HepG2 (cell line): Measurements from ENCODE around the gene CXADR. TPM values are rescaled to one million over a fixed set of nuclear protein-coding genes. Genes with fewer than 3 reads are reported as not detected.

ENCODE experiments used
- ARNT2 ChIP-seq: sonication (generic); formaldehyde crosslinking; IDR thresholded peaks from 2 replicates; pipeline ENCODE4 v1.8.0; 2022; ENCODE audit warnings: mild to moderate bottlenecking, low read depth, missing genetic modification reagents, moderate library complexity
- CHD4 ChIP-seq: fragments of 200-600 bp; sonication (generic); IDR thresholded peaks from 2 replicates; pipeline ENCODE4 v1.7.0; 2017; ENCODE audit warnings: mild to moderate bottlenecking, low read length, borderline replicate concordance
- GTF3A ChIP-seq: sonication (generic); formaldehyde crosslinking; conservative IDR thresholded peaks from 2 replicates; pipeline ENCODE4 v1.4.0; 2020; ENCODE audit warnings: mild to moderate bottlenecking, missing genetic modification reagents
- JUN ChIP-seq: sonication (generic); formaldehyde crosslinking; IDR thresholded peaks from 2 replicates; pipeline ENCODE4 v1.4.0; 2020; ENCODE audit warnings: mild to moderate bottlenecking, missing genetic modification reagents
- MBD4 ChIP-seq: IDR thresholded peaks from 2 replicates; pipeline ENCODE4 v1.6.1; 2012; ENCODE audit warnings: low read length, inconsistent platforms, borderline replicate concordance
- MEF2D ChIP-seq: sonication (generic); formaldehyde crosslinking; IDR thresholded peaks from 2 replicates; pipeline ENCODE4 v1.5.1; 2020; ENCODE audit warnings: mild to moderate bottlenecking, missing genetic modification reagents
- REXO4 ChIP-seq: sonication (generic); formaldehyde crosslinking; IDR thresholded peaks from 2 replicates; pipeline ENCODE4 v1.8.0; 2022; ENCODE audit warnings: missing genetic modification reagents, mild to moderate bottlenecking, borderline replicate concordance
- SYNCRIP ChIP-seq: fragments of 200-400 bp; formaldehyde crosslinking; IDR thresholded peaks from 2 replicates; pipeline ENCODE4 v1.6.1; 2018; ENCODE audit warnings: mild to moderate bottlenecking, low read depth, low read length; ENCODE audit not compliant: insufficient read depth
- TBL1XR1 ChIP-seq: fragments of 150-350 bp; IDR thresholded peaks from 2 replicates; pipeline ENCODE4 v1.6.1; 2014; ENCODE audit warnings: borderline replicate concordance, low read length; ENCODE audit not compliant: partially characterized antibody
- TCF7 ChIP-seq: sonication (generic); IDR thresholded peaks from 2 replicates; pipeline ENCODE4 v1.6.1; 2016; ENCODE audit warnings: antibody characterized with exemption, low read depth
- ZEB1 ChIP-seq: IDR thresholded peaks from 2 replicates; pipeline ENCODE4 v1.6.1; 2012; ENCODE audit warnings: mild to moderate bottlenecking, low read depth, inconsistent platforms; ENCODE audit not compliant: insufficient replicate concordance
- ZNF441 ChIP-seq: sonication (generic); formaldehyde crosslinking; IDR thresholded peaks from 2 replicates; pipeline ENCODE4 v1.7.0; 2021; ENCODE audit warnings: missing genetic modification reagents, borderline replicate concordance
- ZNF552 ChIP-seq: sonication (generic); formaldehyde crosslinking; IDR thresholded peaks from 2 replicates; pipeline ENCODE4 v1.9.0; 2022; ENCODE audit warnings: missing genetic modification reagents, mild to moderate bottlenecking, borderline replicate concordance
- ZNF598 ChIP-seq: sonication (generic); formaldehyde crosslinking; IDR thresholded peaks from 2 replicates; pipeline ENCODE4 v1.5.1; 2020; ENCODE audit warnings: mild to moderate bottlenecking, missing genetic modification reagents, borderline replicate concordance
- ZNF614 ChIP-seq: IDR thresholded peaks from 2 replicates; pipeline ENCODE4 v1.6.1; 2018; ENCODE audit warnings: missing biosample characterization, missing genetic modification reagents, inconsistent platforms, borderline replicate concordance
- ZNF660 ChIP-seq: sonication (generic); formaldehyde crosslinking; IDR thresholded peaks from 2 replicates; pipeline ENCODE4 v1.5.1; 2020; ENCODE audit warnings: mild to moderate bottlenecking, low read depth, missing genetic modification reagents, borderline replicate concordance
- ZNF75D ChIP-seq: sonication (generic); formaldehyde crosslinking; IDR thresholded peaks from 2 replicates; pipeline ENCODE4 v1.8.1; 2023; ENCODE audit warnings: missing genetic modification reagents, mild to moderate bottlenecking, borderline replicate concordance
- polyA plus RNA-seq, 8 experiments: library from polyadenylated mRNA; depleted of rRNA in 3 of 8; stranded (reverse) in 7 of 8; unstranded in 1 of 8; fragments of >200 nt; fragmentation: Illumina TruSeq in 4 of 8; extraction: Trizol in 4 of 8; gene quantifications; 2 replicates each; pipeline versions ENCODE4 v1.2.1 to v1.2.3, GENCODE V29; 2011 to 2016; ENCODE audit warnings: low read depth in 4 of 8, missing spikeins in 1 of 8, mixed read lengths in 1 of 8; ENCODE audit not compliant: insufficient read depth in 1 of 8
- total RNA-seq, 5 experiments: library from RNA; depleted of rRNA; stranded (reverse); fragments of >200 nt; fragmentation: Illumina TruSeq; extraction: Trizol; gene quantifications; 2 replicates each; pipeline ENCODE4 v1.2.3, GENCODE V29; 2016; ENCODE audit warnings: low read depth in 1 of 5
- TF ChIP-seq, protein P1 (sequence below): sonication (generic); formaldehyde crosslinking; IDR thresholded peaks from 2 replicates; pipeline ENCODE4 v1.5.0; 2020; ENCODE audit warnings: missing genetic modification reagents
- TF ChIP-seq, protein P2 (sequence below): IDR thresholded peaks from 2 replicates; pipeline ENCODE4 v1.6.1; 2018; ENCODE audit warnings: missing genetic modification reagents
- TF ChIP-seq, protein P3 (sequence below): sonication (generic); formaldehyde crosslinking; IDR thresholded peaks from 2 replicates; pipeline ENCODE4 v1.4.0; 2020; ENCODE audit warnings: mild to moderate bottlenecking, missing genetic modification reagents, borderline replicate concordance
- TF ChIP-seq, protein P4 (sequence below): IDR thresholded peaks from 2 replicates; pipeline ENCODE4 v1.6.1; 2012; ENCODE audit warnings: low read depth, low read length, improper control_type of control experiment

CXADR gene
- total and polyA plus RNA-seq, 2 of the 13 experiments (the other 11 are each of a cell fraction or from before 2014, with no cell fraction given), result 86.8 to 110 TPM

DNA sequence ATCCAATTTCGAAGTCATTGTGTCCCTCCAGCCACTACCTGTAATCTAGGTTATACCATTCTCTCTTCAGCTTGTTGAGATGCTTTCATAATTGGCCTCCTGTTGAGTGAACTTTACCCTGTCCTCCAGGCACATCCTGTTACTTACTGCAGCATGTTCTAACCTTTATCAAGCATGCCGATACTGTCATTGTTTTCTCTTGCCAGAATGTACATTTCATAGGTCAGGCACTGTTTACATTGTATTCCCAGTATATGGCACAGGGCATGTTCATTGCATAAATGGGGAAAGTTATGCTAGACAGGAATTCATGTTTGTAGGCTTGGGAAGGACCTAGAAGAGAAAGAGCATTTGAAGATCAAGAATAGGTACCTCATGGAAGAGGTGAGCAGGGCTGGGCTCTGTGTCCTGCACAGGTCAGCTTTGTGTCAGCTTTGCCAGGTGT, 10.2 kb downstream of the CXADR start (continued):
- TF ChIP-seq, protein P1, sequence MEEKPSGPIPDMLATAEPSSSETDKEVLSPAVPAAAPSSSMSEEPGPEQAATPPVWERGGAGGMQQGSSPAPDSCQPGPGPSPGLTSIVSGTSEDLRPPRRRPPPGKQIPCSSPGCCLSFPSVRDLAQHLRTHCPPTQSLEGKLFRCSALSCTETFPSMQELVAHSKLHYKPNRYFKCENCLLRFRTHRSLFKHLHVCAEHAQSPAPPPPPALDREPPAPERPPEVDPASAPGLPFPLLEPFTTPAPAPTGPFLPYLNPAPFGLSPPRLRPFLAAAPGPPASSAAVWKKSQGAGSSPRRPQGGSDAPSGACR (CRISPR knock-in tag), result peak; percentile 94; the same call in 1 of the 2 replicates
- TF ChIP-seq REXO4 (CRISPR knock-in tag) (no peak), TCF7 (peak; percentile 93), ARNT2 (CRISPR knock-in tag) (0 out of 2 replicates have a peak, but pooled peaks have one; percentile 79), ZEB1 (peak; percentile 87), GTF3A (CRISPR knock-in tag) (0 out of 2 replicates have a peak, but pooled peaks have one; percentile 42), ZNF660 (no peak), ZNF75D (CRISPR knock-in tag) (no peak), SYNCRIP (no peak), ZNF614 (CRISPR knock-in tag) (peak; percentile 99), MBD4 (peak; percentile 79; the same call in 1 of the 2 replicates), ZNF552 (CRISPR knock-in tag) (peak; percentile 82; the same call in 1 of the 2 replicates), CHD4 (peak; percentile 71; the same call in 1 of the 2 replicates), MEF2D (CRISPR knock-in tag) (peak; percentile 97; the same call in 1 of the 2 replicates), JUN (CRISPR knock-in tag) (peak; percentile 96), ZNF598 (no peak), ZNF441 (peak; percentile 62; the same call in 1 of the 2 replicates), TBL1XR1 (peak; percentile 96)
- TF ChIP-seq, protein P2, sequence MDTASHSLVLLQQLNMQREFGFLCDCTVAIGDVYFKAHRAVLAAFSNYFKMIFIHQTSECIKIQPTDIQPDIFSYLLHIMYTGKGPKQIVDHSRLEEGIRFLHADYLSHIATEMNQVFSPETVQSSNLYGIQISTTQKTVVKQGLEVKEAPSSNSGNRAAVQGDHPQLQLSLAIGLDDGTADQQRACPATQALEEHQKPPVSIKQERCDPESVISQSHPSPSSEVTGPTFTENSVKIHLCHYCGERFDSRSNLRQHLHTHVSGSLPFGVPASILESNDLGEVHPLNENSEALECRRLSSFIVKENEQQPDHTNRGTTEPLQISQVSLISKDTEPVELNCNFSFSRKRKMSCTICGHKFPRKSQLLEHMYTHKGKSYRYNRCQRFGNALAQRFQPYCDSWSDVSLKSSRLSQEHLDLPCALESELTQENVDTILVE (CRISPR knock-in tag), result peak; percentile 88
- TF ChIP-seq, protein P3, sequence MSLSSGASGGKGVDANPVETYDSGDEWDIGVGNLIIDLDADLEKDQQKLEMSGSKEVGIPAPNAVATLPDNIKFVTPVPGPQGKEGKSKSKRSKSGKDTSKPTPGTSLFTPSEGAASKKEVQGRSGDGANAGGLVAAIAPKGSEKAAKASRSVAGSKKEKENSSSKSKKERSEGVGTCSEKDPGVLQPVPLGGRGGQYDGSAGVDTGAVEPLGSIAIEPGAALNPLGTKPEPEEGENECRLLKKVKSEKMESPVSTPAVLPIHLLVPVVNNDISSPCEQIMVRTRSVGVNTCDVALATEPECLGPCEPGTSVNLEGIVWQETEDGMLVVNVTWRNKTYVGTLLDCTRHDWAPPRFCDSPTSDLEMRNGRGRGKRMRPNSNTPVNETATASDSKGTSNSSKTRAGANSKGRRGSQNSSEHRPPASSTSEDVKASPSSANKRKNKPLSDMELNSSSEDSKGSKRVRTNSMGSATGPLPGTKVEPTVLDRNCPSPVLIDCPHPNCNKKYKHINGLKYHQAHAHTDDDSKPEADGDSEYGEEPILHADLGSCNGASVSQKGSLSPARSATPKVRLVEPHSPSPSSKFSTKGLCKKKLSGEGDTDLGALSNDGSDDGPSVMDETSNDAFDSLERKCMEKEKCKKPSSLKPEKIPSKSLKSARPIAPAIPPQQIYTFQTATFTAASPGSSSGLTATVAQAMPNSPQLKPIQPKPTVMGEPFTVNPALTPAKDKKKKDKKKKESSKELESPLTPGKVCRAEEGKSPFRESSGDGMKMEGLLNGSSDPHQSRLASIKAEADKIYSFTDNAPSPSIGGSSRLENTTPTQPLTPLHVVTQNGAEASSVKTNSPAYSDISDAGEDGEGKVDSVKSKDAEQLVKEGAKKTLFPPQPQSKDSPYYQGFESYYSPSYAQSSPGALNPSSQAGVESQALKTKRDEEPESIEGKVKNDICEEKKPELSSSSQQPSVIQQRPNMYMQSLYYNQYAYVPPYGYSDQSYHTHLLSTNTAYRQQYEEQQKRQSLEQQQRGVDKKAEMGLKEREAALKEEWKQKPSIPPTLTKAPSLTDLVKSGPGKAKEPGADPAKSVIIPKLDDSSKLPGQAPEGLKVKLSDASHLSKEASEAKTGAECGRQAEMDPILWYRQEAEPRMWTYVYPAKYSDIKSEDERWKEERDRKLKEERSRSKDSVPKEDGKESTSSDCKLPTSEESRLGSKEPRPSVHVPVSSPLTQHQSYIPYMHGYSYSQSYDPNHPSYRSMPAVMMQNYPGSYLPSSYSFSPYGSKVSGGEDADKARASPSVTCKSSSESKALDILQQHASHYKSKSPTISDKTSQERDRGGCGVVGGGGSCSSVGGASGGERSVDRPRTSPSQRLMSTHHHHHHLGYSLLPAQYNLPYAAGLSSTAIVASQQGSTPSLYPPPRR, result peak; percentile 97
- TF ChIP-seq, protein P4, sequence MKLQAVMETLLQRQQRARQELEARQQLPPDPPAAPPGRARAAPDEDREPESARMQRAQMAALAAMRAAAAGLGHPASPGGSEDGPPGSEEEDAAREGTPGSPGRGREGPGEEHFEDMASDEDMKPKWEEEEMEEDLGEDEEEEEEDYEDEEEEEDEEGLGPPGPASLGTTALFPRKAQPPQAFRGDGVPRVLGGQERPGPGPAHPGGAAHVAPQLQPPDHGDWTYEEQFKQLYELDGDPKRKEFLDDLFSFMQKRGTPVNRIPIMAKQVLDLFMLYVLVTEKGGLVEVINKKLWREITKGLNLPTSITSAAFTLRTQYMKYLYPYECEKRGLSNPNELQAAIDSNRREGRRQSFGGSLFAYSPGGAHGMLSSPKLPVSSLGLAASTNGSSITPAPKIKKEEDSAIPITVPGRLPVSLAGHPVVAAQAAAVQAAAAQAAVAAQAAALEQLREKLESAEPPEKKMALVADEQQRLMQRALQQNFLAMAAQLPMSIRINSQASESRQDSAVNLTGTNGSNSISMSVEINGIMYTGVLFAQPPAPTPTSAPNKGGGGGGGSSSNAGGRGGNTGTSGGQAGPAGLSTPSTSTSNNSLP, result peak; percentile 98
